HTR-8/SVneo (cell line): ENCODE measurements around the gene ZNRF2.

Source experiments
- DNase-seq: peaks from one replicate; pipeline ENCODE4 v3.0.0; 2011; ENCODE audit warnings: low spot score, mixed read lengths; ENCODE audit not compliant: insufficient read length
- FAIRE-seq: peaks from 2 replicates; lab custom pipeline; 2011; peaks lifted over from hg19 to GRCh38; lab: Jason Lieb, UNC

The ZNRF2 gene

GRCh38 chr7:30284298-30285066 is at the start of gene ZNRF2:
TSS of gene ZNRF2 (plus strand) at chr7:30284597. CDS start at chr7:30285358, 761 bp downstream.
- FAIRE-seq (peak; percentile 98), DNase-seq (peak; percentile 98)

DNA sequence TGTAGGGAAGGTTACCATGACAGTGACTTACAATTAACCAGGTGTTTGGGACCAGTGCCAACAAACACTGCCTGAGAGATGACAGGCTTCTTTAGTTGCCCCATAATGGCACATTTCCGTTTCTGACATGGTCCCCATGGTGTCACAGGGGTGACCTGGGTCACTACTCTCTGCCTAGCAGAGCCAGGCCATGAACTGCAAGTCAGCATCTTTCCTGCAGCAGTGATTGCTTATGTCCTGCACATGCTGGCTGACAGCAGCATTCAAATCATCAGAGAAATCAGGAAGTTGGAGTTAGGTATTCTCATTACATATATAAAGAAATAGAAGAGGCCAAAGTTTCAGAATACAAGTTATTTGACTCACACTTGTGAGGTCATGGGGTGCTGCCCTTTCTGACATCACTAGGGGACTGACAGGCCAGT is 47.1 kb upstream of the ZNRF2 start:
- no peak for DNase-seq
- peak; percentile 26 for FAIRE-seq

GRCh38 chr7:30238721-30239441 is 45.5 kb upstream of the ZNRF2 start:
- FAIRE-seq (no peak), DNase-seq (no peak)

DNA sequence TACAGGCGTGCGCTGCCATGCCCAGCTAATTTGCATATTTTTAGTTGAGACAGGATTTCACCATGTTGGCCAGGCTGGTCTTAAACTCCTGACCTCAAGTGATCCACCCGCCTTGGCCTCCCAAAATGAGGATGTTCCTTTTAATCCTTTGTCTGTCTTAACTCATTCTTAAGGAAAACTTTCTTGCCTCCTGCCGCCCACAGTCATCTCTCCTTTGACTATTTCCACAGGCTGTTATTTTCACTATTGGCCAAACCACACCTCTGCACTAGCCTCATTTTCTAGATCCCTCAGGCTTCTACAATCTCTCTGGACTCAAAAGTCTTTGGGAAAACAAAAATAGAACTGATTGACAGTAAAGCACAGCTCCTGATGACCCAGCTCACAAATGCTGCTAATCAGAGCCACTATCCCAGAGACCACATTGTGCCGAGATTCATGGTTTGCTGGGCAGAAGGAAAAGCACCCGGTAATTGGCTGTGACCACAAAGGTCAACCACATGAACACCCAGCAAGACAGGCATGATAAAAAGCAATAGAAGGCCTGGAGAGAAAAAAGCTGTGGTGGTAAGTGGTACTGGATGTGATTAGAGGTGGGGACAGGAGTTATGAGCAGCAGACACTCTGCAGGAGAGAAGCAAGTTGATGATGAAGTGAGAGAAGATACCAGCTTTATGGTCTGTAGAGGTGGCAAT is 44.1 kb upstream of the ZNRF2 start:
- DNase-seq (no peak), FAIRE-seq (no peak)

GRCh38 chr7:30241767-30242166 is 42.6 kb upstream of the ZNRF2 start:
- FAIRE-seq, result no peak
- no peak for DNase-seq

GRCh38 chr7:30244340-30244739 is 40.1 kb upstream of the ZNRF2 start:
- DNase-seq, result no peak
- FAIRE-seq, result no peak

DNA sequence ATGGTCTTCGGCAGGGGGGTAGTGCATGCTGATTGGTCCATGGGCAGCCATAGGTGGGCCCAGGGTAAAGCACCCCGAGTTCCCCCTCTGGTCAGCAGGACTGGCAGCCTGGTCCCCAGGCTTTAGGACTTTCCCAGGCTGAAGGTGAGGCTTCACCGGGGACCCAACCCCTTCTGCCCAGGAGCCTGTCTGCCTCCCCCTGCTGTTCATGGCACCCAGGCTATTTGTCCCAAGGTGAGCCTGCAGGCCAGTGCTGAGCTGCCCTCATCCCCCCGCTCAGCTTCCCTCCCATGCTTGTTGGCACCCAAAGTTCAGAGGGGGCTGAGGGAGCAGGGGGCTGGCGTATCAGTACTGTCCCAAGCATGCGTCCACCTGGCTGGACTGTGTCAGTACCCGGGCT is 38.5 kb upstream of the ZNRF2 start:
- FAIRE-seq (no peak), DNase-seq (no peak)

- FAIRE-seq (no peak), DNase-seq (no peak)
Observed at GRCh38 chr7:30246392-30246791, 38.0 kb upstream of the ZNRF2 start.

GRCh38 chr7:30247541-30248401 is 36.6 kb upstream of the ZNRF2 start:
- DNase-seq, result no peak
- FAIRE-seq, result peak; percentile 42

- FAIRE-seq (no peak), DNase-seq (no peak)
Observed at GRCh38 chr7:30249316-30249715, 35.1 kb upstream of the ZNRF2 start.

- FAIRE-seq (no peak), DNase-seq (no peak)
Observed at GRCh38 chr7:30249986-30250774, 34.2 kb upstream of the ZNRF2 start.

DNA sequence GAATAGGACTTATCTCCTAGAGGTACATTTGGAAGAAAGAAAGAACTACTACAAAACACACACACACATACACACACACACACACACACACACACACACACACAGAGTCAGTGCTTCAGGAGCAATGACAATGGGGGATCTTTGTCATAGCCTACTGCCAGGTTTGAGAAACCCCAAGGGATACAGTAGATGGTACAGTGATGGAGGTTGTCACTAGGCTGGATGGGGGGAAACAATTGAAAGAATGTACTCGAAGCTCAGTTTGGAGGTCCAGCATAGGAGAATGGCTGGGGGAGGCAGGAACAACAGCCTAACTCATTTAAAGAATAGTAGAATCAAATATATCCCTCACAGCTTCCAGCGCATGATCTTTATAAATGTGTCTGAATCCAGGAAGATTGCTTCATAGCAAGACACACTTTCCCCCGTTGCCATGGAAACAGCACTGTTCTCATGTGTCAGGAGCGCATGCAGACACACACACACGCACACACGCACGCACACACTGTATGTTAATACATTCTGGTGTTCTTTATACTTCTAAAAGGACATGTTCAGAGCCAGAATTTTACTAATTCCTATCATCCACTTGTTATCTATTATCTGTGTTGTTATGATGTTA is 32.6 kb upstream of the ZNRF2 start:
- DNase-seq (no peak), FAIRE-seq (no peak)

DNA sequence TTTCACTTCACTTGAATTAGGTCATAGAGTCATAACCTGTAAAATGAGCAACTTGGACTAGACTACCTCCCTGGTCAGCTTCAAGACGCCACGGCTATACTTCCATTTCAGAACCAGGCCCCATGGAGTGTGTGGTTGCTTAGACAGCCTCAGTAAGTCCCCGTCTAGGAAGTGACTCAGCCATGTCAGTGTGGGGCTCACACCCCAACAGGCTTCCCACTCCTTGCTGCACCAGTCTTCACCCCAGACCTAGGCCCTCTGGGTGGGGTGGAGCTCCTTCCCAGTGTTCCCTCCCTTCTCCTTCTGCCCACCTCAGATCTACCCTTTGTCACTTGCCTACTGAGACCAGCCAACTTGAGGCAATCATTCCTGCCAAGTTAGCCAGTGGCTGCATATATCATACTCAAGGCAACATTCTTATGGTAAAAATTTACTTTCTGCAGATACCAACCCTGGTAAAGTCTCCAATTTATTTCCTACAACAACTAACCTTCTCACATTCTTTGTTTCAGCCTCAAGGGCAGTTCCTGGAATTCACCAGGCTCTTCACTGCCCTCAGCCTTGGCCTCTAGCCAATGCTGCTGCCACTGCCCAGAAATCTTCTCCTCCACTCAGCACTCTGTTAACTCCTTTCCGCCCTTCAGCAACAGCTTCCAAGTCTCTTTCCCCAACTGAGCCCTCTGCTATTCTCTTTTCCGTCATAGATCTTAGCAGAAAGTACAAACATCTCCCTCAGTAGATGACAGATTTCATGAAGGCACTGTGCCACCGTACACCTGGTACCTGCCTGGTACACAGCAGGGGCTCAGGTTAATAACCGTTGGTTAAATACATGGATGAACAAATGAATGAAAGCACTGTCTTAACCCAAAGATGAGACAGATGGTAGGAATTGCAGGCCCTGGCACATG is 31.3 kb upstream of the ZNRF2 start:
- FAIRE-seq (no peak), DNase-seq (peak; percentile 44)

DNA sequence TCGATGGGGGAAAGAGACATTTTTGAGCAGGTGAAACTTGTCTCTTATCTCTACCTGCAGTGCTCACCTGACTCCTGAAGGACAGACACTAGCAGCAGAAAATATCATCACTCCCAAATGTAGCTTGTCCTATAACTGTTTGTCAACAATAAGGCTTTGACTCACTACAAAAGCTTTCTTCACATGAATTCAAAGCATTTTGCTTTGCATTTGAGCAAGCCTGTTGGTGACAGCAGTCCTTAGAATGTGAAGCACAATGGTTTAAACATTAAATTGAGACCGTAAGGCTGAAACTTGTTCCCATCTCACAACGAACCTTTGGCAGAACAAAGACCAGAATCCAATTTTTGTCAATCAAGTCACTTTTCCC is 30.6 kb upstream of the ZNRF2 start:
- FAIRE-seq (no peak), DNase-seq (no peak)

DNA sequence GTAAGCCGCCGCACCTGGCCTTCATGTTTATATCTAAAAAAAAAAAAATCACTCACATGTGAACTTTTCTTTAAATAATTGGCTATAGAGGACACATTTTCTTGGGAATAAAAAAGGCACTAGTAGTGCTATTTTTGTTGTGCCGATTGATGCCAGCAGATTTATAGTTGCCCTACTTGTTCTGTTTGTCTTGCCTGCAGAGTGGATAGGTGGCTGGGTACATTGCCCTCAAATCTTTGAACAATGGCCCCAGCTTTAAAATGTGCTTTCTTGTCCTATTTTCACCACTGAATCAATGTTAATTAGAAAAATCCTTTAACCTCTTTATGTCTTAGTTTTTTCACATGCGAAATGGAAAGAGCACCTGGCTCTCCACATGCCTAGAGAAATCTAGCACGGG is 30.1 kb upstream of the ZNRF2 start:
- FAIRE-seq (no peak), DNase-seq (no peak)

DNA sequence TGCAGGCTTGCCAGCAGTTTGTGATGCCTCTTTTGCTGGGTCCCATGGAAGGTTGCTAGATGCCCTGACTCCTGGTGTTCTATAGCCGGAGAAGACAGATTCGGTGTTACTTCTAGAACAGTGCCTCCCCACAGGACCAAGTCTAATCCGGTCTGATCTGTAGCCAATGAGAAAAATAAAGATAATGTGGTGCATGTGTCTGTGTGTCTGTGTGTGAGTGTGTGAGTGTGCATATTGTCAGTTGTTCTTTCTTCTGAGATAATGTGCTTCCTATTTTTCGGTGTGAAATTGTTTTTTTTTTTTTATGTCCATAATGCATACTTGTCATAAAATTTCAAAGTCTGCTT is 29.7 kb upstream of the ZNRF2 start:
- FAIRE-seq (peak; percentile 20), DNase-seq (no peak)

- FAIRE-seq, result no peak
Observed at GRCh38 chr7:30255064-30255769, 29.2 kb upstream of the ZNRF2 start.

More at GRCh38 chr7:30255064-30255769, 29.2 kb upstream of the ZNRF2 start:
- no peak for DNase-seq
